ENCODE results near the gene NDST4.

Gene NDST4

GRCh38 chr4:115113506-115114106 lies at the start of gene NDST4:
TSS of gene NDST4 (minus strand) at chr4:115113620. CDS start at chr4:115077036, 36,584 bp downstream.
- in situ Hi-C loops (cut with HindIII; ENCODE audit: low sequenced_read_pairs): no loop called here

GRCh38 chr4:115159141-115159540 lies 45.7 kb upstream of the NDST4 start:
- in situ Hi-C loops (cut with HindIII; ENCODE audit: low sequenced_read_pairs): no loop called here

- in situ Hi-C loops (cut with HindIII; ENCODE audit: low sequenced_read_pairs): no loop called here
Measured at GRCh38 chr4:115158296-115158695, 44.9 kb upstream of the NDST4 start.

GRCh38 chr4:115154826-115155225 lies 41.4 kb upstream of the NDST4 start:
- in situ Hi-C loops (cut with HindIII; ENCODE audit: low sequenced_read_pairs): no loop called here

GRCh38 chr4:115152965-115153364 lies 39.5 kb upstream of the NDST4 start:
- in situ Hi-C loops (cut with HindIII; ENCODE audit: low sequenced_read_pairs): no loop called here

- in situ Hi-C loops (cut with HindIII; ENCODE audit: low sequenced_read_pairs): no loop called here
Measured at GRCh38 chr4:115152081-115152480, 38.7 kb upstream of the NDST4 start.

- in situ Hi-C loops (cut with HindIII; ENCODE audit: low sequenced_read_pairs): no loop called here
Measured at GRCh38 chr4:115149106-115149505, 35.7 kb upstream of the NDST4 start.

- in situ Hi-C loops (cut with HindIII; ENCODE audit: low sequenced_read_pairs): no loop called here
Measured at GRCh38 chr4:115145393-115146160, 32.2 kb upstream of the NDST4 start.

- in situ Hi-C loops (cut with HindIII; ENCODE audit: low sequenced_read_pairs): no loop called here
Measured at GRCh38 chr4:115128037-115128436, 14.6 kb upstream of the NDST4 start.

- in situ Hi-C loops (cut with HindIII; ENCODE audit: low sequenced_read_pairs): no loop called here
Measured at GRCh38 chr4:115126491-115126890, 13.1 kb upstream of the NDST4 start.

GRCh38 chr4:115121351-115122043 lies 8.1 kb upstream of the NDST4 start:
- in situ Hi-C loops (cut with HindIII; ENCODE audit: low sequenced_read_pairs): no loop called here

GRCh38 chr4:115119804-115120352 lies 6.5 kb upstream of the NDST4 start:
- in situ Hi-C loops (cut with HindIII; ENCODE audit: low sequenced_read_pairs): no loop called here

GRCh38 chr4:115117651-115118050 lies 4.2 kb upstream of the NDST4 start:
- in situ Hi-C loops (cut with HindIII; ENCODE audit: low sequenced_read_pairs): no loop called here

GRCh38 chr4:115110191-115111181 lies 2.9 kb downstream of the NDST4 start:
- in situ Hi-C loops (cut with HindIII; ENCODE audit: low sequenced_read_pairs): no loop called here

GRCh38 chr4:115108850-115109249 lies 4.6 kb downstream of the NDST4 start:
- in situ Hi-C loops (cut with HindIII; ENCODE audit: low sequenced_read_pairs): no loop called here

GRCh38 chr4:115107411-115107810 lies 6.0 kb downstream of the NDST4 start:
- in situ Hi-C loops (cut with HindIII; ENCODE audit: low sequenced_read_pairs): no loop called here

- in situ Hi-C loops (cut with HindIII; ENCODE audit: low sequenced_read_pairs): no loop called here
Measured at GRCh38 chr4:115101675-115102074, 11.7 kb downstream of the NDST4 start.

GRCh38 chr4:115090483-115091075 lies 22.8 kb downstream of the NDST4 start:
- in situ Hi-C loops (cut with HindIII; ENCODE audit: low sequenced_read_pairs): no loop called here

GRCh38 chr4:115082633-115083032 lies 30.8 kb downstream of the NDST4 start:
- in situ Hi-C loops (cut with HindIII; ENCODE audit: low sequenced_read_pairs): no loop called here

- in situ Hi-C loops (cut with HindIII; ENCODE audit: low sequenced_read_pairs): no loop called here
Measured at GRCh38 chr4:115076691-115077090, 36.7 kb downstream of the NDST4 start.
